Smooth muscle cell (in vitro differentiated cells): ENCODE results near the gene ANXA9. TPM values are rescaled to one million over a fixed set of nuclear protein-coding genes. Genes with fewer than 3 reads are reported as not detected.

Experiments
- DNase-seq: peaks from one replicate; lab custom pipeline; 2025; ENCODE audit not compliant: unreplicated experiment; lab: John Stamatoyannopoulos, UW
- H2AFZ ChIP-seq: fragments of 200-600 bp; sonication (generic); 2 replicates; pipeline ENCODE4 v1.6.0; 2016; ENCODE audit warnings: antibody characterized with exemption, low read depth, mild to moderate bottlenecking
- H3F3A ChIP-seq: fragments of 200-600 bp; sonication (generic); 2 replicates; pipeline ENCODE4 v1.6.0; 2017; ENCODE audit warnings: antibody characterized with exemption, low read depth
- H3K27ac ChIP-seq: fragments of 200-600 bp; sonication (generic); 2 replicates; pipeline ENCODE4 v1.5.1; 2016; ENCODE audit warnings: low read depth, mild to moderate bottlenecking
- H3K27me3 ChIP-seq: fragments of 200-600 bp; sonication (generic); 2 replicates; pipeline ENCODE4 v1.6.1; 2016; ENCODE audit warnings: low read depth, mild to moderate bottlenecking
- H3K36me3 ChIP-seq: fragments of 200-600 bp; sonication (generic); 2 replicates; pipeline ENCODE4 v1.5.1; 2016; ENCODE audit warnings: low read depth
- H3K4me1 ChIP-seq: fragments of 200-600 bp; sonication (generic); 2 replicates; pipeline ENCODE4 v1.5.1; 2016; ENCODE audit warnings: low read depth
- H3K4me2 ChIP-seq: fragments of 200-600 bp; sonication (generic); 2 replicates; pipeline ENCODE4 v1.6.0; 2016; ENCODE audit warnings: mild to moderate bottlenecking
- H3K4me3 ChIP-seq: fragments of 200-600 bp; sonication (generic); 2 replicates; pipeline ENCODE4 v1.5.1; 2016; ENCODE audit warnings: mild to moderate bottlenecking
- H3K79me2 ChIP-seq: fragments of 200-600 bp; sonication (generic); 2 replicates; pipeline ENCODE4 v1.6.0; 2016; ENCODE audit warnings: low read depth, mild to moderate bottlenecking
- H3K9ac ChIP-seq: fragments of 200-600 bp; sonication (generic); 2 replicates; pipeline ENCODE4 v1.6.0; 2016; ENCODE audit warnings: low read depth
- H3K9me3 ChIP-seq: fragments of 200-600 bp; sonication (generic); replicated peaks from 2 replicates; pipeline ENCODE4 v1.5.1; 2016; ENCODE audit warnings: low read depth
- H4K20me1 ChIP-seq: fragments of 200-600 bp; sonication (generic); 2 replicates; pipeline ENCODE4 v1.6.0; 2016; ENCODE audit warnings: low read depth
- CTCF ChIP-seq: fragments of 200-600 bp; sonication (generic); IDR thresholded peaks from 2 replicates; pipeline ENCODE4 v1.5.1; 2017; ENCODE audit warnings: borderline replicate concordance, mild to moderate bottlenecking, antibody characterized with exemption; ENCODE audit not compliant: insufficient read depth, poor library complexity, severe bottlenecking
- WGBS: methylation state at CpG from one replicate; pipeline ENCODE4 v1.1.7; 2016; ENCODE audit warnings: low lambda C conversion rate; 5-methylcytosine and 5-hydroxymethylcytosine counted together
- polyA plus RNA-seq: library from polyadenylated mRNA; unstranded; fragments of >200 nt; fragmentation: Nextera tagmentation; extraction: Ambion mirVana; gene quantifications from 2 replicates; pipeline ENCODE4 v1.2.1, GENCODE V29; 2016
- total RNA-seq: library from RNA; depleted of rRNA; stranded (reverse); fragments of >200 nt; gene quantifications from 2 replicates; pipeline ENCODE4 v1.2.3, GENCODE V29; 2014

ANXA9 gene
- total and polyA plus RNA-seq, 2 experiments from 2014 or later: 0.31 to 2.6 TPM

GRCh38 chr1:150997949-150998348, 15.9 kb downstream of the ANXA9 start:
- Histone ChIP-seq H3K4me2 (no peak overlapping the region), H3K9ac (no peak overlapping the region), H3K9me3 (no peaks in the 10 kb centered on the region), H3K36me3 (no peaks in the 10 kb centered on the region), H2AFZ (no peak overlapping the region), H3K4me3 (no peak overlapping the region), H3K27me3 (no peaks in the 10 kb centered on the region), H3F3A (peaks cover 11% of the 10 kb centered on the region), H3K79me2 (no peaks in the 10 kb centered on the region), H4K20me1 (no peaks in the 10 kb centered on the region), H3K27ac (no peak overlapping the region), H3K4me1 (peaks cover 3% of the 10 kb centered on the region)
- no peak for TF ChIP-seq CTCF
- no peak for DNase-seq
- WGBS: 69% methylated on average over 5 of the region's 5 CpGs

GRCh38 chr1:150999051-150999674, 17.1 kb downstream of the ANXA9 start:
- no peak overlapping the region for H3K4me3 ChIP-seq
- no peak for TF ChIP-seq CTCF
- no peaks in the 10 kb centered on the region for H3K79me2 ChIP-seq
- H2AFZ ChIP-seq: no peak overlapping the region
- H3K9ac ChIP-seq: peak overlapping the region; percentile 29
- WGBS: 36% methylated on average over 17 of the region's 17 CpGs
- DNase-seq: no peak
- H3K4me1 ChIP-seq: peaks cover 3% of the 10 kb centered on the region
- H3K36me3 ChIP-seq: no peaks in the 10 kb centered on the region
- H3F3A ChIP-seq: peaks cover 11% of the 10 kb centered on the region
- H4K20me1 ChIP-seq: no peaks in the 10 kb centered on the region
- H3K9me3 ChIP-seq: no peaks in the 10 kb centered on the region
- no peaks in the 10 kb centered on the region for H3K27me3 ChIP-seq
- peak overlapping the region; percentile 70 for H3K27ac ChIP-seq
- H3K4me2 ChIP-seq: peak overlapping the region; percentile 77

- no peak for TF ChIP-seq CTCF
- Histone ChIP-seq H4K20me1 (no peaks in the 10 kb centered on the region), H3F3A (peaks cover 11% of the 10 kb centered on the region), H3K4me2 (peak overlapping the region; percentile 77), H3K27me3 (no peaks in the 10 kb centered on the region), H3K36me3 (no peaks in the 10 kb centered on the region), H2AFZ (no peak overlapping the region), H3K9ac (no peak overlapping the region), H3K27ac (peak overlapping the region; percentile 70), H3K4me3 (no peak overlapping the region), H3K79me2 (no peaks in the 10 kb centered on the region), H3K4me1 (peaks cover 3% of the 10 kb centered on the region), H3K9me3 (no peaks in the 10 kb centered on the region)
- DNase-seq: no peak
- WGBS: 98% methylated on average over 2 of the region's 2 CpGs
Observed at GRCh38 chr1:150999926-151000325, 17.8 kb downstream of the ANXA9 start.

- Histone ChIP-seq H3K4me2 (no peak overlapping the region), H3K4me1 (peaks cover 5% of the 10 kb centered on the region), H3K9ac (no peak overlapping the region), H3K9me3 (no peaks in the 10 kb centered on the region), H2AFZ (no peak overlapping the region), H3K27ac (no peak overlapping the region), H4K20me1 (no peaks in the 10 kb centered on the region), H3K4me3 (no peak overlapping the region), H3K79me2 (no peaks in the 10 kb centered on the region), H3K36me3 (no peaks in the 10 kb centered on the region), H3K27me3 (no peaks in the 10 kb centered on the region), H3F3A (peaks cover 11% of the 10 kb centered on the region)
- no peak for DNase-seq
- 94% methylated on average over 3 of the region's 3 CpGs for WGBS
- no peak for TF ChIP-seq CTCF
Observed at GRCh38 chr1:151000408-151000807, 18.3 kb downstream of the ANXA9 start.
